HCT116 (cell line): ENCODE data around the gene TSC22D3. TPM values are rescaled to one million over a fixed set of nuclear protein-coding genes. Genes with fewer than 3 reads are reported as not detected.

Experiments
- ATAC-seq: fragments of 200-7000 bp; cut with Tn5 transposase; 2 replicates; pipeline ENCODE4 v1.9.1; 2020; ENCODE audit warnings: mild to moderate bottlenecking, moderate library complexity
- BruUV-seq: library from RNA; stranded (reverse); fragments of 400-500 nt; replicated peaks from 2 replicates; lab custom pipeline; 2021; lab: Mats Ljungman, UMichigan
- CTCF ChIA-PET: fragments of 300-600 bp; sonication (Branson Sonifier 250); formaldehyde crosslinking; loops from one replicate; lab custom pipeline; 2021; ENCODE audit warnings: antibody characterized with exemption; lab: Charles Lee
- POLR2A ChIA-PET: fragments of 300-600, 350-600 bp; sonication (Branson Sonifier 250); formaldehyde crosslinking; loops from one replicate; lab custom pipeline; 2021; ENCODE audit warnings: antibody characterized with exemption; lab: Charles Lee
- RAD21 ChIA-PET, 2 experiments: fragments of 300-600 bp; sonication (Branson Sonifier 250); formaldehyde crosslinking; loops; one replicate each; lab custom pipeline; 2023; ENCODE audit warnings: low total read pairs in 2 of 2; ENCODE audit not compliant: uncharacterized antibody in 2 of 2, unreplicated experiment in 2 of 2, low non-redundant PET in 1 of 2; lab: Charles Lee
- DNase-seq: peaks from one replicate; pipeline ENCODE4 v3.0.0-alpha.2; 2010; ENCODE audit warnings: low read depth, low spot score
- H2AFZ ChIP-seq: fragments of 200-600 bp; shearing (Covaris generic), sonication (generic); 2 replicates; pipeline ENCODE4 v1.6.1; 2017; ENCODE audit warnings: low read depth, mixed run types, mixed read lengths, antibody characterized with exemption, low read length; ENCODE audit not compliant: poor library complexity, severe bottlenecking
- H3K27ac ChIP-seq: 2 replicates; pipeline ENCODE4 v1.5.1; 2012; ENCODE audit warnings: low read depth, low read length
- H3K27me3 ChIP-seq: fragments of 200-600 bp; sonication (generic); 2 replicates; pipeline ENCODE4 v1.6.1; 2016; ENCODE audit warnings: mixed run types, low read length, mixed read lengths; ENCODE audit not compliant: insufficient read depth
- H3K36me3 ChIP-seq, 2 experiments: fragments of 200-500 bp in 1 of 2; fragments of 200-600 bp in 1 of 2; sonication (Bioruptor generic) in 1 of 2; sonication (generic) in 1 of 2; 2 replicates each; pipeline versions ENCODE4 v1.5.1 to v1.6.1; 2014 to 2016; ENCODE audit warnings: low read length in 2 of 2, inconsistent platforms in 1 of 2, mixed read lengths in 1 of 2, mixed run types in 1 of 2; ENCODE audit not compliant: insufficient read depth in 2 of 2, control insufficient read depth in 1 of 2
- H3K4me1 ChIP-seq, 2 experiments: fragments of 200-600 bp in 1 of 2; sonication (generic) in 1 of 2; 2 replicates each; pipeline versions ENCODE4 v1.5.1 to v1.6.1; 2012 to 2017; ENCODE audit warnings: low read length in 2 of 2, inconsistent platforms in 1 of 2, mild to moderate bottlenecking in 1 of 2, mixed read lengths in 1 of 2, mixed run types in 1 of 2, moderate library complexity in 1 of 2; ENCODE audit not compliant: insufficient read depth in 2 of 2, control insufficient read depth in 1 of 2
- H3K4me2 ChIP-seq: fragments of 200-600 bp; sonication (generic); 2 replicates; pipeline ENCODE4 v1.6.1; 2017; ENCODE audit warnings: mixed run types, low read length, mixed read lengths
- H3K4me3 ChIP-seq, 2 experiments: fragments of 200-600 bp in 1 of 2; sonication (generic) in 1 of 2; replicated peaks in 1 of 2; 2 replicates each; pipeline ENCODE4 v1.5.1; 2011 to 2016; ENCODE audit warnings: low read length in 2 of 2, control low read depth in 1 of 2, low read depth in 1 of 2, mild to moderate bottlenecking in 1 of 2, mixed read lengths in 1 of 2, mixed run types in 1 of 2
- H3K79me2 ChIP-seq: fragments of 200-600 bp; sonication (generic); 2 replicates; pipeline ENCODE4 v1.6.1; 2017; ENCODE audit warnings: mild to moderate bottlenecking, mixed run types, low read length, moderate library complexity, mixed read lengths; ENCODE audit not compliant: insufficient read depth
- H3K9ac ChIP-seq: fragments of 200-600 bp; sonication (generic); 2 replicates; pipeline ENCODE4 v1.6.1; 2016; ENCODE audit warnings: low read length, mixed read lengths
- H3K9me2 ChIP-seq: fragments of 200-600 bp; sonication (generic), shearing (Covaris generic); 2 replicates; pipeline ENCODE4 v1.6.1; 2017; ENCODE audit warnings: mixed run types, mild to moderate bottlenecking, moderate library complexity; ENCODE audit not compliant: insufficient read depth
- H3K9me3 ChIP-seq, 2 experiments: fragments of 200-500 bp in 1 of 2; fragments of 200-600 bp in 1 of 2; sonication (Bioruptor generic) in 1 of 2; sonication (generic) in 1 of 2; 2 replicates each; pipeline ENCODE4 v1.6.1; 2014 to 2017; ENCODE audit warnings: low read length in 2 of 2, mixed read lengths in 2 of 2, inconsistent platforms in 1 of 2, low read depth in 1 of 2, mild to moderate bottlenecking in 1 of 2, mixed run types in 1 of 2, moderate library complexity in 1 of 2; ENCODE audit not compliant: control insufficient read depth in 1 of 2, insufficient read depth in 1 of 2
- H4K20me1 ChIP-seq: fragments of 200-600 bp; sonication (generic), shearing (Covaris generic); 2 replicates; pipeline ENCODE4 v1.6.1; 2017; ENCODE audit warnings: mixed run types, mild to moderate bottlenecking, moderate library complexity; ENCODE audit not compliant: insufficient read depth
- ATF3 ChIP-seq: IDR thresholded peaks from 2 replicates; pipeline ENCODE4 v1.6.1; 2012
- CEBPB ChIP-seq: IDR thresholded peaks from 2 replicates; pipeline ENCODE4 v1.6.1; 2012; ENCODE audit warnings: low read depth
- CTCF ChIP-seq, 3 experiments: fragments of 200-600 bp in 1 of 3; sonication (generic) in 1 of 3; IDR thresholded peaks in 2 of 3; conservative IDR thresholded peaks in 1 of 3; 2 replicates each; pipeline ENCODE4 v1.5.1; 2012 to 2017; ENCODE audit warnings: low read depth in 2 of 3, low read length in 2 of 3, antibody characterized with exemption in 1 of 3, borderline replicate concordance in 1 of 3, control low read depth in 1 of 3, mild to moderate bottlenecking in 1 of 3, mixed read lengths in 1 of 3, mixed run types in 1 of 3, moderate library complexity in 1 of 3; ENCODE audit not compliant: insufficient read depth in 1 of 3
- EZH2 ChIP-seq: fragments of 200-600 bp; sonication (generic); IDR thresholded peaks from 2 replicates; pipeline ENCODE4 v1.6.1; 2017; ENCODE audit warnings: antibody characterized with exemption, mixed run types
- EZH2phosphoT487 ChIP-seq: fragments of 200-600 bp; IDR thresholded peaks from 2 replicates; pipeline ENCODE4 v1.6.1; 2018; ENCODE audit warnings: antibody characterized with exemption, borderline replicate concordance
- FOSL1 ChIP-seq: IDR thresholded peaks from 2 replicates; pipeline ENCODE4 v1.6.1; 2012; ENCODE audit warnings: low read depth
- MAX ChIP-seq: IDR thresholded peaks from 2 replicates; pipeline ENCODE4 v1.6.1; 2012
- POLR2A ChIP-seq: IDR thresholded peaks from 2 replicates; pipeline ENCODE4 v1.7.0; 2011; ENCODE audit warnings: borderline replicate concordance; ENCODE audit not compliant: insufficient read depth, insufficient read length; ENCODE audit errors: extremely low read depth
- POLR2AphosphoS5 ChIP-seq: IDR thresholded peaks from 2 replicates; pipeline ENCODE4 v1.6.1; 2011; ENCODE audit warnings: mild to moderate bottlenecking, low read depth, low read length, moderate library complexity
- SIN3A ChIP-seq: IDR thresholded peaks from 2 replicates; pipeline ENCODE4 v1.6.1; 2012; ENCODE audit warnings: low read depth
- YY1 ChIP-seq: IDR thresholded peaks from 2 replicates; pipeline ENCODE4 v1.6.1; 2011; ENCODE audit warnings: low read length, low read depth, moderate library complexity, mild to moderate bottlenecking; ENCODE audit not compliant: insufficient replicate concordance; ENCODE audit errors: extremely low read depth
- ZFX ChIP-seq: fragments of 450-650 bp; IDR thresholded peaks from 2 replicates; pipeline ENCODE4 v1.6.1; 2017
- ZNF274 ChIP-seq: fragments of 200-500 bp; sonication (Bioruptor generic); IDR thresholded peaks from 2 replicates; pipeline ENCODE4 v1.6.1; 2014; ENCODE audit warnings: mild to moderate bottlenecking, low read depth, low read length, inconsistent platforms
- intact Hi-C: fragments of 100-400 bp; cut with micrococcal nuclease; formaldehyde crosslinking; loops from 2 replicates; pipeline ENCODE4 v1.10.0; 2022
- total RNA-seq: library from RNA; stranded (reverse); gene quantifications from one replicate; pipeline ENCODE4 v1.2.1, GENCODE V29; 2021; ENCODE audit not compliant: unreplicated experiment

TSC22D3 gene
- total RNA-seq, 1 experiment from 2014 or later = 24.6 TPM

GRCh38 chrX:107738768-107739167 lies 36.8 kb downstream of the TSC22D3 start:
- Histone ChIP-seq H3K9ac (no peak overlapping the region), H3K79me2 (no peaks in the 10 kb centered on the region), H2AFZ (no peak overlapping the region), H3K27me3 (no peaks in the 10 kb centered on the region), H3K9me2 (no peaks in the 10 kb centered on the region), H3K27ac (no peak overlapping the region), H3K4me1 (peaks cover 11 to 20% of the 10 kb centered on the region in 2 experiments), H3K9me3 (no peaks in the 10 kb centered on the region), H4K20me1 (no peaks in the 10 kb centered on the region), H3K4me3 (no peak overlapping the region), H3K36me3 (no peaks in the 10 kb centered on the region), H3K4me2 (no peak overlapping the region)
- intact Hi-C loops = no loop called here
- ChIA-PET CTCF (no interaction called here), RAD21 (no interaction called here), POLR2A (no interaction called here)
- no TSS peak for BruUV-seq
- TF ChIP-seq POLR2A = no peak
- TF ChIP-seq SIN3A = no peak
- no peak for TF ChIP-seq CEBPB
- no peak for TF ChIP-seq CTCF (IDR thresholded peaks at IDR 0.05 in 2 of 3, conservative IDR thresholded peaks at IDR 0.05 in 1 of 3; ENCODE audit: borderline replicate concordance in 1 of 3, insufficient read depth in 1 of 3, low read depth in 2 of 3, low read length in 2 of 3)
- no peak for TF ChIP-seq EZH2
- no peak for TF ChIP-seq POLR2AphosphoS5
- TF ChIP-seq ZNF274 = no peak
- TF ChIP-seq EZH2phosphoT487 = no peak
- TF ChIP-seq ZFX = no peak
- TF ChIP-seq FOSL1 = no peak
- TF ChIP-seq ATF3 = no peak
- no peak for TF ChIP-seq YY1
- TF ChIP-seq MAX = no peak
- DNase-seq = no peak
- no peak for ATAC-seq
